Immature natural killer cell (primary cell): ENCODE data around the gene ABCC8. TPM values are rescaled to one million over a fixed set of nuclear protein-coding genes. Genes with fewer than 3 reads are reported as not detected.

Source experiments
- DNase-seq, 3 donors: peaks; one replicate each; pipeline ENCODE4 v3.0.0; 2022; ENCODE audit warnings: mixed read lengths in 1 of 3
- H3K27ac Mint-ChIP-seq, 6 donors: one replicate each; pipeline ENCODE4 v1.8.0; 2020; ENCODE audit warnings: mixed read lengths in 6 of 6, mild to moderate bottlenecking in 5 of 6, inconsistent platforms in 4 of 6, moderate library complexity in 3 of 6
- H3K27me3 Mint-ChIP-seq, 3 donors: one replicate each; pipeline ENCODE4 v1.8.0; 2020 to 2021; ENCODE audit warnings: low read depth in 3 of 3, mild to moderate bottlenecking in 3 of 3, mixed read lengths in 3 of 3, moderate library complexity in 3 of 3, inconsistent platforms in 1 of 3
- H3K36me3 Mint-ChIP-seq, 3 donors: one replicate each; pipeline ENCODE4 v1.8.0; 2020; ENCODE audit warnings: mixed read lengths in 3 of 3, inconsistent platforms in 2 of 3, mild to moderate bottlenecking in 2 of 3
- H3K4me1 Mint-ChIP-seq, 2 donors: one replicate each; pipeline ENCODE4 v1.8.0; 2020; ENCODE audit warnings: inconsistent platforms in 2 of 2, mild to moderate bottlenecking in 2 of 2, mixed read lengths in 2 of 2, moderate library complexity in 1 of 2
- H3K4me3 Mint-ChIP-seq, 5 donors: one replicate each; pipeline ENCODE4 v1.8.0; 2020; ENCODE audit warnings: mild to moderate bottlenecking in 5 of 5, mixed read lengths in 5 of 5, inconsistent platforms in 3 of 5, moderate library complexity in 3 of 5
- H3K9me3 Mint-ChIP-seq, 6 donors: one replicate each; pipeline ENCODE4 v1.8.0; 2020; ENCODE audit warnings: mild to moderate bottlenecking in 6 of 6, mixed read lengths in 6 of 6, inconsistent platforms in 4 of 6, moderate library complexity in 3 of 6
- polyA plus RNA-seq, 3 donors: library from polyadenylated mRNA; unstranded; fragments of 300-500 nt; fragmentation: Illumina TruSeq; gene quantifications; one replicate each; pipeline ENCODE4 v1.2.3, GENCODE V29; 2021

ABCC8 gene
- polyA plus RNA-seq, 3 donors from 2014 or later: not detected

- Mint-ChIP-seq H3K9me3 (no peaks in the 10 kb centered on the region), H3K27ac (no peak overlapping the region), H3K27me3 (peaks cover 9 to 22% (median 16%) of the 10 kb centered on the region in 3 donors), H3K36me3 (no peaks in the 10 kb centered on the region), H3K4me3 (no peak overlapping the region), H3K4me1 (no peaks in the 10 kb centered on the region)
- DNase-seq: no peak
These were observed 3.4 kb downstream of the ABCC8 start for GRCh38 chr11:17473071-17473744.

- H3K4me1 Mint-ChIP-seq: no peaks in the 10 kb centered on the region
- H3K4me3 Mint-ChIP-seq: no peak overlapping the region
- no peak overlapping the region for H3K27ac Mint-ChIP-seq
- H3K36me3 Mint-ChIP-seq: no peaks in the 10 kb centered on the region
- no peak for DNase-seq
- H3K9me3 Mint-ChIP-seq: no peaks in the 10 kb centered on the region
- H3K27me3 Mint-ChIP-seq: peaks cover 6 to 24% (median 14%) of the 10 kb centered on the region in 3 donors
These were observed 4.2 kb downstream of the ABCC8 start for GRCh38 chr11:17472467-17472866.

- DNase-seq: no peak
- no peaks in the 10 kb centered on the region for H3K36me3 Mint-ChIP-seq
- no peak overlapping the region for H3K27ac Mint-ChIP-seq
- no peaks in the 10 kb centered on the region for H3K4me1 Mint-ChIP-seq
- H3K27me3 Mint-ChIP-seq: peaks cover 8 to 23% (median 14%) of the 10 kb centered on the region in 3 donors
- no peaks in the 10 kb centered on the region for H3K9me3 Mint-ChIP-seq
- no peak overlapping the region for H3K4me3 Mint-ChIP-seq
These were observed 5.1 kb downstream of the ABCC8 start for GRCh38 chr11:17471501-17471900.

DNA sequence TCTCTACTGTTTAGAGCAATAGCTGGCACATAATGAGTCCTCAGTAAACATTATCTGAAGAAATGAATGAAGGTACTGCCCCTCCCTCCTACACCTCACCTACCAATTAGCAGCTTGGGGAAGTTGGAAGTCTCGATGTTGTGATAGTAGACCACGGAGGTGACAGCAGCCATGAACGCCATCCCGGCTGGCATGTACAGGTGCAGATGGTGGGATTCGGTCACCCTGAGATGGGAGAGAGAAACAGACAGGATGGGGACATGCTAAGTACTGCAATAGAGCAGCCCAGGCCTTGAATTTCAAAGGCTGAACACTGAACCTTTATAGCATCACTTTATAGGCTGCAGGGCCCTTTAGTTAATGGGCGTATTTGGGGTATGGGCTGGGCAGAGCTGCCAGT is 6.6 kb downstream of the ABCC8 start:
- DNase-seq: no peak
- H3K4me3 Mint-ChIP-seq: no peak overlapping the region
- no peaks in the 10 kb centered on the region for H3K36me3 Mint-ChIP-seq
- no peak overlapping the region for H3K27ac Mint-ChIP-seq
- H3K9me3 Mint-ChIP-seq: no peaks in the 10 kb centered on the region
- peaks cover 8 to 18% (median 12%) of the 10 kb centered on the region in 3 donors for H3K27me3 Mint-ChIP-seq
- no peaks in the 10 kb centered on the region for H3K4me1 Mint-ChIP-seq

- Mint-ChIP-seq H3K36me3 (no peaks in the 10 kb centered on the region), H3K9me3 (no peaks in the 10 kb centered on the region), H3K4me1 (no peaks in the 10 kb centered on the region), H3K4me3 (no peak overlapping the region), H3K27ac (no peak overlapping the region), H3K27me3 (peaks cover 3 to 11% (median 7%) of the 10 kb centered on the region in 3 donors)
- no peak for DNase-seq
These were observed 8.5 kb downstream of the ABCC8 start for GRCh38 chr11:17468122-17468521.

DNA sequence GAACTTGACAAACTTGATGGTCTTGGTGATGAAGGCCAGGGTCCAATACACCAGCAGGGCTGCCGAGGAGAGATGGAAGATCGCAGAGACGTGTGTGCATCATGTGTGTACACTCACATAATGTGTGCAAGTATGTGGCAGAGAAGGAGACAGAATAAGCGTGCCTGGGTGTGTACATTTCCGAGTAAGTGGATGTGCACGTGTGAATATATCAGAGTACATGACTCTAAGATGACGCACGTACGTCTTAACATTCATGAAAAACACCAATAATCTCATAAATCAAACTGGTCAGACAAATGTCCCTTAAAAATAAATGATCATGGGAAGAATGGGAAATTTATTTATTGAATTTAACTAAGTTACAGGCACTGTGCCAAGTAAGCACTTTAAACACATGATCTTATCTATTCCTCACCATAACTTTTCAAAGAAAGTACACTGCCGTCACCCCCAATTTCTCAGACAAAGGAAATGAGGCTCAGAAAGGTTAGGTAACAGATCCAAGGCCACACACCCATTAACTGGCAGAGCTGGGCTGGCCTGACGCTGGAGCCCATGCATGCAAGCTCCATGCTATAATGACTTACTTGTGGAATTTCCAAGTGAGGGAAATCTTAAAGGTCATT is 13.0 kb downstream of the ABCC8 start:
- no peaks in the 10 kb centered on the region for H3K36me3 Mint-ChIP-seq
- H3K9me3 Mint-ChIP-seq: no peaks in the 10 kb centered on the region
- no peak for DNase-seq
- H3K4me1 Mint-ChIP-seq: no peaks in the 10 kb centered on the region
- H3K27ac Mint-ChIP-seq: no peak overlapping the region
- peaks cover 0 to 8% (median 7%) of the 10 kb centered on the region in 3 donors for H3K27me3 Mint-ChIP-seq
- H3K4me3 Mint-ChIP-seq: no peak overlapping the region

- H3K36me3 Mint-ChIP-seq: no peaks in the 10 kb centered on the region
- H3K4me3 Mint-ChIP-seq: no peak overlapping the region
- H3K4me1 Mint-ChIP-seq: no peaks in the 10 kb centered on the region
- H3K27ac Mint-ChIP-seq: no peak overlapping the region
- H3K27me3 Mint-ChIP-seq: peaks cover 0 to 8% (median 7%) of the 10 kb centered on the region in 3 donors
- H3K9me3 Mint-ChIP-seq: no peaks in the 10 kb centered on the region
- no peak for DNase-seq
These were observed 13.7 kb downstream of the ABCC8 start for GRCh38 chr11:17462940-17463339.

- Mint-ChIP-seq H3K4me1 (no peaks in the 10 kb centered on the region), H3K4me3 (no peak overlapping the region), H3K36me3 (no peaks in the 10 kb centered on the region), H3K27ac (no peak overlapping the region), H3K27me3 (peaks cover 0 to 12% (median 5%) of the 10 kb centered on the region in 3 donors), H3K9me3 (no peaks in the 10 kb centered on the region)
- DNase-seq: no peak
These were observed 16.2 kb downstream of the ABCC8 start for GRCh38 chr11:17460406-17460805.

DNA sequence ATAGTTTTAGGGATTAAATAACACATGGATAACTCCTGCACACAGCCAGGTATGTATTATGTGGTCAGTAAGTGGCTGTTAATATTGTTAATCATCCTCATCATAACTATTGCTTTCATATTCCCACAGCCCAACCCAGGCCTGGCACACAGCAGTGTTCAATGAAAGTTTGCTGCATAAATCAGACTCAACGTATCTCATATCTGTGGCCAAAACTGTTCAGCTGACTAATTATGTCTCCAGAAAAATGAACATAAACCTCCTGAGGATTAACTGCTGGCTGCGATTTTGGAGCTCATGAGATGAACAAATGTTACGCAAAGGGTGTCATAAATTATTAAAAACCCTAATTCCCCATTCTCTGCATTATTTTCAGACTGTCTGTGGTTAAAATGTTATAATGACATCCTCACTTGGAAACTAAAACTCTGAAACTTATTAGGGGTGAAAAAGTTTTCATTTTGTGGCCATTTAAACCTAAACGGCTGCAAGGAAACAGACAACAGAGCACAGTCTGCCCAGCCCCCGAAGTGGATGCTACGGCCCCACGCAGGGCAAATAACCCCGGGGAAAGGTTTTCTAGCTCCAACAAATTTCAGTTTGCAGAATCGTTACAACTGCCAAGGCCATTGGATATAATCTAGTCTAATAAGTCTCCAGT is 17.3 kb downstream of the ABCC8 start:
- peaks cover 0 to 12% (median 5%) of the 10 kb centered on the region in 3 donors for H3K27me3 Mint-ChIP-seq
- no peaks in the 10 kb centered on the region for H3K9me3 Mint-ChIP-seq
- no peaks in the 10 kb centered on the region for H3K36me3 Mint-ChIP-seq
- no peak overlapping the region for H3K27ac Mint-ChIP-seq
- H3K4me3 Mint-ChIP-seq: no peak overlapping the region
- H3K4me1 Mint-ChIP-seq: no peaks in the 10 kb centered on the region
- DNase-seq: no peak

- Mint-ChIP-seq H3K36me3 (no peaks in the 10 kb centered on the region), H3K27me3 (peaks cover 0 to 8% (median 0%) of the 10 kb centered on the region in 3 donors), H3K4me3 (no peak overlapping the region), H3K4me1 (no peaks in the 10 kb centered on the region), H3K9me3 (no peaks in the 10 kb centered on the region), H3K27ac (no peak overlapping the region)
- no peak for DNase-seq
These were observed 18.4 kb downstream of the ABCC8 start for GRCh38 chr11:17458268-17458667.

DNA sequence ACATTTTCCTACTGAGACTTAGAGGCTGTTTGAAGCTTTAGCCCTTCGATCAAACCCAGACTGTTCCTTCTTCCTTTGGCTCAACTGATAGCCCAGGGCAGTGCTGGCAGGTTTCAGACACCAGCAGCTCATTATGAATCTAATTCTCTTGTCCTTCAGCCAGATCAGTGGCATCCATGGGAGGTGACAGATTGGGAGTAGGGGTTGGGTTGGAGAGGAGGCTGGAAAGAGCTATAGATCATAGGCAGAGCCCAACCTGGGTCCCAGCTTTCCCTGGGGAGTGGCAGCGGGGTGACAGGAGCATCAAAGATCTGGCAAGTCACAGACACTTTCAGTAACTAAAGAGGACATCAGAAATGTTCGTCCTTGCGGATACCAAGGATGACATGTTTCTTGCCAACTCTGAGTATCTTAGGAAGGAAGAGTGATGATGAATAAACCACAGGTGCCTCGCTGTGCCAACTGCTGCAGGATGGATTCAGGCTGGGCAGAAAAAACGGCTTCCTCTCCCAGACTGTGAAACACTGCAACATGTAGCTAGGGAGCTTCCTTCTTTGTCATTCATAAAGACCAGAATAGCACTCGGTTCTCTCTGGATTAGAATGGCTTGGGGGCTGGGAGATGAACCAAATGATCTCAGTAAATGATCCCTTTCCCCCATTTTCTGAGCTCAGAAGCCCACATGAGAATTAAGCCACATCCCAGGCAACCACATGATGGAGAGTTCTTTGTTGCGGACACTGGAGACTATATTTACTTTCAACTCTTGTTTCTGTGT is 19.1 kb downstream of the ABCC8 start:
- no peak overlapping the region for H3K4me3 Mint-ChIP-seq
- DNase-seq: no peak
- H3K27me3 Mint-ChIP-seq: peaks cover 0 to 8% (median 0%) of the 10 kb centered on the region in 3 donors
- no peaks in the 10 kb centered on the region for H3K4me1 Mint-ChIP-seq
- no peaks in the 10 kb centered on the region for H3K36me3 Mint-ChIP-seq
- H3K27ac Mint-ChIP-seq: no peak overlapping the region
- no peaks in the 10 kb centered on the region for H3K9me3 Mint-ChIP-seq

DNA sequence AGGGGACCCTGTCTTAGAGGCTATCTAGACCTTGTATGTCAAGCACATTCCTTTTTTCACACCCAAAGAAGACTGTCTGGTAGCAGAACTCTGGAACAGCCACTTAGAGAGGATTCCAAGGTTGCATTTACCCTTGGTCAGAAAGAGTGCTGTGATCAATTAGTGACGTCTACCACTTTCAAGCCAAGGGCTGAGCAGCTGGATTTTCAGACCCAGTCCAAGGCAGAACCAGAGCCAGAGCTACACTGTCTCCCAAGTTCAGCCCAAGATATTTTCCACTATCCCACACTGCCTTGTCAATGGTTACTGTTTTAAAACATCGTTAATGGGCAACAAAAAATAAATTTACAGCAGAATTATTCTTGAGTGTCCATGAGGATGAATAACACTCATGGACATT is 24.0 kb downstream of the ABCC8 start:
- H3K27me3 Mint-ChIP-seq: peaks cover 0 to 17% (median 3%) of the 10 kb centered on the region in 3 donors
- H3K4me3 Mint-ChIP-seq: no peak overlapping the region
- H3K4me1 Mint-ChIP-seq: no peaks in the 10 kb centered on the region
- no peak overlapping the region for H3K27ac Mint-ChIP-seq
- no peaks in the 10 kb centered on the region for H3K9me3 Mint-ChIP-seq
- DNase-seq: no peak
- no peaks in the 10 kb centered on the region for H3K36me3 Mint-ChIP-seq

DNA sequence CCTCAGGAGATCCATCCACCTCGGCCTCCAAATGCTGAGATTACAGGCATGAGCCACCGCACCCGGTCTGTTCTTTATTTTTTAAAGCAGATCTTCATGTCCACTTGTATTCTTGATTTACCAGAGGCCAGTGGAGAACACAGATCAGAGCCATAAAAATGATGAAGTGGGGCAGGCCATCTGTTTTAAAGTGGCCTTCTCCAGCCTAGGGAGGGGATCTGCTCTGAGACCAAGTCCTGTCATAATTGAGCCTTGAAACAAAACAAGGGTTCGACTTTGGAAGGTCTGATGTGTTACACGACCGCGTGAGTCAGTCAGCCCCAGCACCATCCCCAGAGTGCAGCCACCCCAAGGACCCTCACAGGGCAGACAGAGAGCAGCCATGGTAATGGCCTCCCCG is 27.5 kb downstream of the ABCC8 start:
- Mint-ChIP-seq H3K4me1 (no peaks in the 10 kb centered on the region), H3K36me3 (no peaks in the 10 kb centered on the region), H3K9me3 (no peaks in the 10 kb centered on the region), H3K27ac (no peak overlapping the region), H3K27me3 (peaks cover 0 to 11% (median 4%) of the 10 kb centered on the region in 3 donors), H3K4me3 (no peak overlapping the region)
- DNase-seq: no peak

DNA sequence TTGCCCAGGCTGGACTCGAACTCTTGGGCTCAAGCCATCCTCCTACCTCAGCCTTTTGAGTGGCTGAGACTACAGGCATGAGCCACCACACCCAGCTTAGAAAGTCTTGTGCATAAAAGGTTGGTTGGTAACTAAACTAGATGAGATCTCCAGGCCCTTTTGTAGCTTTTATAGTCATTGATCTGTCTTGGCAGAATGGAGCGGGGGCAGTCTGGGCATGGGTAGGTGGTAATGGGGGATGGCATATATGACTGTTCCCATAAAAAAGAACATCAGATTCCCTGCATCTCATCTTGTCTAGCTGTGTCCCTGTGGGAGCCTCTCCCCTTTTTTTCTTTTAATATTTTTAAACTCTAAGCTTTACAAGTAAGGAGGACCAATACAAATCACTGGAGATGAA is 30.2 kb downstream of the ABCC8 start:
- H3K4me1 Mint-ChIP-seq: no peaks in the 10 kb centered on the region
- H3K9me3 Mint-ChIP-seq: no peaks in the 10 kb centered on the region
- no peak overlapping the region for H3K27ac Mint-ChIP-seq
- DNase-seq: no peak
- H3K27me3 Mint-ChIP-seq: peaks cover 0 to 9% (median 4%) of the 10 kb centered on the region in 3 donors
- no peak overlapping the region for H3K4me3 Mint-ChIP-seq
- no peaks in the 10 kb centered on the region for H3K36me3 Mint-ChIP-seq
